ENCODE data around the gene ATP2C1.

- TF ChIP-seq CTCF (conservative IDR thresholded peaks at IDR 0.05; ENCODE audit: low read depth, low read length) = no peak
- no peak for TF ChIP-seq EZH2 (IDR thresholded peaks at IDR 0.05; ENCODE audit: low read length, unreplicated experiment)
- TF ChIP-seq EZH2phosphoT487 (IDR thresholded peaks at IDR 0.05; ENCODE audit: borderline replicate concordance, low read length) = no peak
Measured at GRCh38 chr3:130933801-130934345, 40.0 kb downstream of the ATP2C1 start.

All from PC-3 (cell line).